K562 (cell line): Measurements from ENCODE around the gene MATCAP1. TPM values are rescaled to one million over a fixed set of nuclear protein-coding genes. Genes with fewer than 3 reads are reported as not detected.
A peak's percentile ranks its signal among the peaks of the same experiment; 100 is the strongest.

ENCODE experiments used
- ARHGAP35 ChIP-seq: fragments of 450-650 bp; IDR thresholded peaks from 2 replicates; pipeline ENCODE4 v1.6.1; 2018; ENCODE audit not compliant: partially characterized antibody
- CEBPB ChIP-seq: fragments of 450-650 bp; IDR thresholded peaks from 2 replicates; pipeline ENCODE4 v1.6.1; 2016; ENCODE audit warnings: missing genetic modification characterization, missing compliant biosample characterization
- COPS2 ChIP-seq: fragments of 450-650 bp; conservative IDR thresholded peaks from 2 replicates; pipeline ENCODE4 v1.6.1; 2016; ENCODE audit warnings: mild to moderate bottlenecking, moderate library complexity
- KAT2B ChIP-seq: IDR thresholded peaks from one replicate; pipeline ENCODE4 v1.6.1; 2012; ENCODE audit warnings: low read depth, mild to moderate bottlenecking, control low read depth, inconsistent platforms, low read length, moderate library complexity
- LEF1 ChIP-seq: fragments of 450-650 bp; IDR thresholded peaks from 2 replicates; pipeline ENCODE4 v1.6.1; 2016; ENCODE audit warnings: mild to moderate bottlenecking
- MYC ChIP-seq, 2 experiments: fragments of 250-450 bp in 1 of 2; sonication (Bioruptor Pico) in 1 of 2; IDR thresholded peaks; 2 replicates each; pipeline versions ENCODE4 v1.5.1 to v1.6.1; 2012 to 2021; ENCODE audit warnings: low read depth in 2 of 2, borderline replicate concordance in 1 of 2, improper control_type of control experiment in 1 of 2, low read length in 1 of 2, mild to moderate bottlenecking in 1 of 2, moderate library complexity in 1 of 2
- NEUROD1 ChIP-seq: fragments of 150-350 bp; IDR thresholded peaks from 2 replicates; pipeline ENCODE4 v1.6.1; 2014; ENCODE audit warnings: borderline replicate concordance, low read length, low read depth; ENCODE audit not compliant: partially characterized antibody
- NFXL1 ChIP-seq: fragments of 450-650 bp; formaldehyde crosslinking; IDR thresholded peaks from 2 replicates; pipeline ENCODE4 v1.4.0; 2021; ENCODE audit warnings: mild to moderate bottlenecking
- NUFIP1 ChIP-seq: fragments of 450-650 bp; IDR thresholded peaks from 2 replicates; pipeline ENCODE4 v1.6.1; 2018; ENCODE audit not compliant: partially characterized antibody
- PTRF ChIP-seq: fragments of 450-650 bp; IDR thresholded peaks from 2 replicates; pipeline ENCODE4 v1.6.1; 2016; ENCODE audit warnings: mild to moderate bottlenecking, missing genetic modification characterization, missing compliant biosample characterization
- RBM15 ChIP-seq: fragments of 200-400 bp; formaldehyde crosslinking; IDR thresholded peaks from 2 replicates; pipeline ENCODE4 v1.6.1; 2018; ENCODE audit warnings: mild to moderate bottlenecking, low read length, moderate library complexity; ENCODE audit not compliant: insufficient read depth
- SIN3A ChIP-seq, 2 experiments: fragments of 150-350 bp in 1 of 2; IDR thresholded peaks; 2 replicates each; pipeline ENCODE4 v1.6.1; 2011 to 2016; ENCODE audit warnings: borderline replicate concordance in 2 of 2, low read depth in 2 of 2, low read length in 2 of 2, mild to moderate bottlenecking in 2 of 2, moderate library complexity in 2 of 2; ENCODE audit not compliant: control insufficient read depth in 1 of 2
- SMARCA4 ChIP-seq: fragments of 450-650 bp; IDR thresholded peaks from 2 replicates; pipeline ENCODE4 v1.6.1; 2016
- ZBED1 ChIP-seq: IDR thresholded peaks from 2 replicates; pipeline ENCODE4 v1.6.1; 2014
- ZFX ChIP-seq: sonication (generic); formaldehyde crosslinking; IDR thresholded peaks from 2 replicates; pipeline ENCODE4 v1.8.0; 2022; ENCODE audit warnings: mild to moderate bottlenecking, missing genetic modification reagents, moderate library complexity
- ZNF274 ChIP-seq: IDR thresholded peaks from 2 replicates; pipeline ENCODE4 v1.6.1; 2011; ENCODE audit warnings: low read depth, mild to moderate bottlenecking, low read length, moderate library complexity, borderline replicate concordance
- ZNF311 ChIP-seq: fragments of 250-450 bp; sonication (Bioruptor Pico); IDR thresholded peaks from 2 replicates; pipeline ENCODE4 v1.4.0; 2020; ENCODE audit warnings: mild to moderate bottlenecking, moderate library complexity
- ZNF507 ChIP-seq: conservative IDR thresholded peaks from 2 replicates; pipeline ENCODE4 v1.6.1; 2017; ENCODE audit warnings: missing genetic modification characterization, missing compliant biosample characterization
- ZNF584 ChIP-seq: fragments of 200-800 bp; sonication (Bioruptor generic); IDR thresholded peaks from 2 replicates; pipeline ENCODE4 v1.6.1; 2016; ENCODE audit warnings: low read depth, mild to moderate bottlenecking, missing genetic modification characterization, missing compliant biosample characterization
- ZNF778 ChIP-seq: fragments of 450-650 bp; formaldehyde crosslinking; IDR thresholded peaks from 2 replicates; pipeline ENCODE4 v1.4.0; 2020; ENCODE audit warnings: mild to moderate bottlenecking, moderate library complexity
- polyA plus RNA-seq, 8 experiments: library from polyadenylated mRNA; depleted of rRNA in 4 of 8; stranded (reverse) in 5 of 8; unstranded in 3 of 8; fragments of >200 nt; fragmentation: Nextera tagmentation in 2 of 8; fragmentation: Illumina TruSeq in 1 of 8; extraction: Ambion mirVana in 2 of 8; extraction: Trizol in 1 of 8; gene quantifications; 2 replicates each; pipeline versions ENCODE4 v1.2.1 to v1.2.3, GENCODE V29; 2011 to 2014; ENCODE audit warnings: inconsistent platforms in 1 of 8, missing spikeins in 1 of 8
- total RNA-seq, 7 experiments: library from RNA; depleted of rRNA in 6 of 7; stranded (reverse); fragments of >200 nt in 6 of 7; fragmentation: Illumina TruSeq in 2 of 7; extraction: Trizol in 2 of 7; gene quantifications; 2 replicates each; pipeline versions ENCODE4 v1.2.1 to v1.2.3, GENCODE V29; 2011 to 2021; ENCODE audit warnings: low replicate concordance in 1 of 7
- TF ChIP-seq, protein P1 (sequence below): fragments of 250-450 bp; sonication (Bioruptor Pico); IDR thresholded peaks from 2 replicates; pipeline ENCODE4 v1.4.0; 2020; ENCODE audit warnings: mild to moderate bottlenecking, moderate library complexity
- TF ChIP-seq, protein P2 (sequence below): IDR thresholded peaks from 2 replicates; pipeline ENCODE4 v1.6.1; 2014; ENCODE audit warnings: antibody characterized with exemption
- TF ChIP-seq, protein P3 (sequence below): fragments of 200-800 bp; sonication (Bioruptor generic); IDR thresholded peaks from 2 replicates; pipeline ENCODE4 v1.6.1; 2017; ENCODE audit warnings: missing genetic modification characterization, missing compliant biosample characterization

Gene MATCAP1
- total and polyA plus RNA-seq, 9 of the 15 experiments (the other 6 are each of a cell fraction or from before 2014, with no cell fraction given) = 3.4 to 20.5 (median 10.3) TPM

DNA sequence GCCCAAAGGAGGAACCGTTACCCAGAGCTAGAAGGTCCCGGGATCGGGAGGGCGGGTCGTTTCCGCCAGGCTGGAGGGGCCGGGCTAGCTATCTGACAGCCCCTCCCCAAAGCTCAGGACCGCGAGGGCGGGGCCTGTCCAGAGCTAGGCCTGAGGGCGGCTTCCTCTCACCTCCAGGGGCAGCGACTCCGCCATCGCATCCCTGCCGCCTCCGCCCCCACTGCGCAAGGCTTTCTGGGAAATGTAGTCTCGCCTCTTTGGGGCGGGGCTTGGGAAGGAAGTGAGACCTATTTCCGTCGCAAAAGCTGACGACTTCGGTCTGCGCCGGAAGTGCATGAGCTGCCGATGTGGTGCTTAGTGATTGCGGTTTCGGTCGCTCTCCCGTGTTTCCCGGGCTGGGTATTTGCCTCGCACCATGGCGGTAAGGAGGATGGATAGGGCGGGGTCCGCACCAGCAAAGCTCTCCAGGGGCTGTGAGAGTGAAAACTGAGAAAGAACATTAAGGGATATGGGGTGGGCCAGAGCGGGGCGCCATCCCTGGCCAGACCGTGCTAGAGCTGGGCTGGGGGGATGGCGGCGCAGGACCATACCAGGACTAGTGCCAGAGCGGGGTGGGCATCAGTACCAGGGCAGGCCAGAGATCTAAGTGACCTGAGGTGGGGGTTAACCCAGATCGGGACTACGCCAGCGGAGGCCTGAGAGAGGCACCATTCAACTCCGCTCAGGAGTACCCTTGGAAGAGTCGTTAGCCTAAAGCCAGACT lies 43.2 kb upstream of the MATCAP1 start, which contains the start of gene TMEM208 (continued):
- TF ChIP-seq, protein P1, sequence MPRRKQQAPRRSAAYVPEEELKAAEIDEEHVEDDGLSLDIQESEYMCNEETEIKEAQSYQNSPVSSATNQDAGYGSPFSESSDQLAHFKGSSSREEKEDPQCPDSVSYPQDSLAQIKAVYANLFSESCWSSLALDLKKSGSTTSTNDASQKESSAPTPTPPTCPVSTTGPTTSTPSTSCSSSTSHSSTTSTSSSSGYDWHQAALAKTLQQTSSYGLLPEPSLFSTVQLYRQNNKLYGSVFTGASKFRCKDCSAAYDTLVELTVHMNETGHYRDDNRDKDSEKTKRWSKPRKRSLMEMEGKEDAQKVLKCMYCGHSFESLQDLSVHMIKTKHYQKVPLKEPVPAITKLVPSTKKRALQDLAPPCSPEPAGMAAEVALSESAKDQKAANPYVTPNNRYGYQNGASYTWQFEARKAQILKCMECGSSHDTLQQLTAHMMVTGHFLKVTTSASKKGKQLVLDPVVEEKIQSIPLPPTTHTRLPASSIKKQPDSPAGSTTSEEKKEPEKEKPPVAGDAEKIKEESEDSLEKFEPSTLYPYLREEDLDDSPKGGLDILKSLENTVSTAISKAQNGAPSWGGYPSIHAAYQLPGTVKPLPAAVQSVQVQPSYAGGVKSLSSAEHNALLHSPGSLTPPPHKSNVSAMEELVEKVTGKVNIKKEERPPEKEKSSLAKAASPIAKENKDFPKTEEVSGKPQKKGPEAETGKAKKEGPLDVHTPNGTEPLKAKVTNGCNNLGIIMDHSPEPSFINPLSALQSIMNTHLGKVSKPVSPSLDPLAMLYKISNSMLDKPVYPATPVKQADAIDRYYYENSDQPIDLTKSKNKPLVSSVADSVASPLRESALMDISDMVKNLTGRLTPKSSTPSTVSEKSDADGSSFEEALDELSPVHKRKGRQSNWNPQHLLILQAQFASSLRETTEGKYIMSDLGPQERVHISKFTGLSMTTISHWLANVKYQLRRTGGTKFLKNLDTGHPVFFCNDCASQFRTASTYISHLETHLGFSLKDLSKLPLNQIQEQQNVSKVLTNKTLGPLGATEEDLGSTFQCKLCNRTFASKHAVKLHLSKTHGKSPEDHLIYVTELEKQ = no peak
- TF ChIP-seq ZBED1 = no peak
- no peak for TF ChIP-seq ZNF584
- TF ChIP-seq NFXL1 (CRISPR knock-in tag) = no peak
- no peak for TF ChIP-seq COPS2
- TF ChIP-seq PTRF (tag) = no peak
- TF ChIP-seq SIN3A (IDR thresholded peaks at IDR 0.05; ENCODE audit: borderline replicate concordance in 2 of 2, control insufficient read depth in 1 of 2, low read depth in 2 of 2, low read length in 2 of 2) = peak; percentile 97 to 99
- TF ChIP-seq, protein P2, sequence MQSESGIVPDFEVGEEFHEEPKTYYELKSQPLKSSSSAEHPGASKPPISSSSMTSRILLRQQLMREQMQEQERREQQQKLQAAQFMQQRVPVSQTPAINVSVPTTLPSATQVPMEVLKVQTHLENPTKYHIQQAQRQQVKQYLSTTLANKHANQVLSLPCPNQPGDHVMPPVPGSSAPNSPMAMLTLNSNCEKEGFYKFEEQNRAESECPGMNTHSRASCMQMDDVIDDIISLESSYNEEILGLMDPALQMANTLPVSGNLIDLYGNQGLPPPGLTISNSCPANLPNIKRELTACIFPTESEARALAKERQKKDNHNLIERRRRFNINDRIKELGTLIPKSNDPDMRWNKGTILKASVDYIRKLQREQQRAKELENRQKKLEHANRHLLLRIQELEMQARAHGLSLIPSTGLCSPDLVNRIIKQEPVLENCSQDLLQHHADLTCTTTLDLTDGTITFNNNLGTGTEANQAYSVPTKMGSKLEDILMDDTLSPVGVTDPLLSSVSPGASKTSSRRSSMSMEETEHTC = no peak
- TF ChIP-seq SMARCA4 = no peak
- no peak for TF ChIP-seq ARHGAP35
- peak; percentile 50 for TF ChIP-seq KAT2B
- peak; percentile 88 for TF ChIP-seq ZFX (CRISPR knock-in tag)
- TF ChIP-seq ZNF507 (tag) = no peak
- TF ChIP-seq NEUROD1 = peak; percentile 39
- TF ChIP-seq ZNF311 (CRISPR knock-in tag) = no peak
- TF ChIP-seq, protein P3, sequence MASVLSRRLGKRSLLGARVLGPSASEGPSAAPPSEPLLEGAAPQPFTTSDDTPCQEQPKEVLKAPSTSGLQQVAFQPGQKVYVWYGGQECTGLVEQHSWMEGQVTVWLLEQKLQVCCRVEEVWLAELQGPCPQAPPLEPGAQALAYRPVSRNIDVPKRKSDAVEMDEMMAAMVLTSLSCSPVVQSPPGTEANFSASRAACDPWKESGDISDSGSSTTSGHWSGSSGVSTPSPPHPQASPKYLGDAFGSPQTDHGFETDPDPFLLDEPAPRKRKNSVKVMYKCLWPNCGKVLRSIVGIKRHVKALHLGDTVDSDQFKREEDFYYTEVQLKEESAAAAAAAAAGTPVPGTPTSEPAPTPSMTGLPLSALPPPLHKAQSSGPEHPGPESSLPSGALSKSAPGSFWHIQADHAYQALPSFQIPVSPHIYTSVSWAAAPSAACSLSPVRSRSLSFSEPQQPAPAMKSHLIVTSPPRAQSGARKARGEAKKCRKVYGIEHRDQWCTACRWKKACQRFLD (CRISPR knock-in tag) = no peak; the same call in 1 of the 2 replicates
- TF ChIP-seq ZNF778 (CRISPR knock-in tag) = no peak
- 0 out of 2 replicates have a peak, but pooled peaks have one; percentile 30 for TF ChIP-seq LEF1
- TF ChIP-seq CEBPB (tag) = no peak
- no peak for TF ChIP-seq ZNF274
- TF ChIP-seq MYC (IDR thresholded peaks at IDR 0.05; ENCODE audit: low read depth, low read length) = peak; percentile 84
- TF ChIP-seq MYC (CRISPR knock-in tag; IDR thresholded peaks at IDR 0.05; ENCODE audit: borderline replicate concordance, low read depth) = 0 out of 2 replicates have a peak, but pooled peaks have one; percentile 27
- no peak for TF ChIP-seq RBM15
- no peak for TF ChIP-seq NUFIP1
